Fibroblast of gingiva (primary cell): ENCODE measurements around the gene HELZ.
"Not testable (repeated sequence)": the region's sequence is repeated elsewhere in the genome, so short reads cannot be mapped to it uniquely, and the experiment has no call there.

Experiments used
- DNase-seq: peaks from one replicate; pipeline ENCODE4 v3.0.0-alpha.2; 2011; ENCODE audit warnings: low read depth

HELZ gene

DNA sequence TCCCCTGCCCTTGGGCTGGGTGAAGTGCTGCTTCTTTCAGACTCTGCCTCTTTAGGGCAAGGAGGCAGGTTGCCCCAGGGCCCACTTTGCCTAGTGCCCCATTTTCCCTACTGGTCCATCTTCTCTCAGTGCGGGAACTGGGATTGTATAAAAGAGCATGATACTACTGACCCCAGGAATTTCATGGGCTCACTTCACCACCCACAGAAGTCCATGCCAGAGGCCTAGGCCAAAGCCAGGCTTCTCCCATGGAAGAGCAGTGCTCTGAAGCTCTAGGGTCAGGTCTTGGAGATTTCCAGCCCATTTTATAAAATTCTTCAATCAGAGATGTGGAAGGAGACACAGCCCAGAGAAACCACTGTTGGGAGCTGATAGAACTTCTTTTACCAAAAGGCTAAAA is 194.9 kb downstream of the HELZ start:
- DNase-seq: no peak

DNA sequence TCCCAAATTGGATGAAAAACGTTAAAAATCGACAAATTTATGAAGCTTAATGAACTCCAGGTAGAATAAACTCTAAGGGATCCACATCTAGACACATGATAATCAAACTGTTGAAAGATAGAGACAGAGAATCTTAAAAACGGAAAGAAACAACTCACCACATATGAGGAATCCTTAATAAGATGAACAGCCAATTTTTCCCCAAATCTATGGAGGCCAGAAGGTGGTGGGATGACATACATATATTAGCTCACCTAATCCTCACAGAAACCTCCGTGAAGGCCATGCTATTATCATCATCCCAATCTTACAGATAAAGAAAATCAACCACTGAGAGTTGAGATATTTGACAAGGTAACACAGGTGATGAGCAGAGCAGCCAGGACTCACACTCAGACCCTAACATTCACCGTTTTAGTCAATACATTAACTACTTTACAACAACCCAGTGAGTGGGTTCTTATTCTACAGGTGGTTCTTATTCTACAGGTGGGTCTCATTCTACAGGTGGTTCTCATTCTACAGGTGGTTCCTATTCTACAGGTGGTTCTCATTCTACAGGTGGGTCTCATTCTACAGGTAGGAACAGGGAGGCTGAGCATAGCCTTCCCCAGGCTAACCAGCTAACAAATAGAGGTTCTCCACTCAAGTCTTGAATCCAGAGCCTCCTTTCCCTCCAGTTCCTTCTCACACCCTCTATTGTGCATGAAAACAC is 195.8 kb downstream of the HELZ start:
- DNase-seq: no peak

DNA sequence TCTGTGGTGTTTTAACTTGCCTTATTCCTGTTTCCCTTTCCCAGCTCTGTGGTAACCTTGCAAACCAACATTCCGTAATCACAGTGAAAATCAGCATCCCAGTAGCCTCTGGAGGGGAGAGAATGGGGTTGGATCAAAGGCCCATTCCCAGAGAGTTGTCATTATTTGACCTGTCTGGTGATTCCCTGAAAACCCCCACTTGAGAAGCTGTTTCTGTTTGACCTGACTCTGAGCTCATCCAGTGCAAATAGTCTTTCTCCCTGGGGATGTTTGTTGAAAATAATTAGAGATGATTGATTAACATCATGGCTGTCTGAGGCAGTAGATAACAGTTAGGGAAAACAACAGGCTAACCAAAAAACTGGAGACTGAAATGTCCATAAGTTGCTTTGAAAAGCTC is 197.6 kb downstream of the HELZ start:
- no peak for DNase-seq

DNA sequence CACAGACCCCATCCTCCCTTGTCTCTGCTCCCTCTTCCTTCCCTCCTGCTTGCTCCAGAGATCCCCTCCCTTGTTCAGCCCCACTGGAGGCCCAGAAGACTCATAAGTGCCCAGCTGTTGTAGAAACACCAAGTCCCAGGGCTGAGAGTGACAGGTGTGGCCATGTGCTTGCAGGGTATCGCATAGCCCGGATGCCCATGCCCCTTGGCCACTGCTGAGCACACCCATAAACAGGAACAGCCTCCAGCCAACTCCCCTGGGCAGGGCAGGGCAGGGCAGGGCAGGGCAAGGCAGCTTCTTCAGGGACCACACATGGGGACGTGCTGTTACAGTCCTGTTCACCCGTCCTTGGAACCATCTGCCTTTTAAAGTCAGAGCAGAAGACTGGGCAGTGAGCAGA is 198.6 kb downstream of the HELZ start:
- DNase-seq: no peak

DNA sequence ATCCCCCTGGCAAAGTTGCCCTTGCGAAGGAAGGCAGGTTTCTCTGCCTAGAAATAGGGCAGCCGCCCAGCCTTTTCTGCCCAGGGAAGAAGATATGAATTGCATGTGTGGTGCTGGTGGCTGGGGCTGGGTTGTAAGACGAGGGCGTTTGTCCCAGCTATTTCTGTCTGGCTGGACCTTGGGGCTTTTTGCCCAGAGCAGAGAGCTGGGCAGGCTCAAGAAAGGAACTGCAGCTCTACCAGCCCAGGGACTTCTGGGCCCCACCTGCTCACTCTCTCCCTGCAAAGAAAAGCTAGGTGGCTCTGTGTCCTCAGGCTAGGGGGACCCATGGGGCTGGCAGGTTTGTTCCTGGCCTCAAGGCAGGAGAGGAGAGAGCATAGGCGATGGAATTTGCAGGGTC is 200.1 kb downstream of the HELZ start:
- DNase-seq: no peak

DNA sequence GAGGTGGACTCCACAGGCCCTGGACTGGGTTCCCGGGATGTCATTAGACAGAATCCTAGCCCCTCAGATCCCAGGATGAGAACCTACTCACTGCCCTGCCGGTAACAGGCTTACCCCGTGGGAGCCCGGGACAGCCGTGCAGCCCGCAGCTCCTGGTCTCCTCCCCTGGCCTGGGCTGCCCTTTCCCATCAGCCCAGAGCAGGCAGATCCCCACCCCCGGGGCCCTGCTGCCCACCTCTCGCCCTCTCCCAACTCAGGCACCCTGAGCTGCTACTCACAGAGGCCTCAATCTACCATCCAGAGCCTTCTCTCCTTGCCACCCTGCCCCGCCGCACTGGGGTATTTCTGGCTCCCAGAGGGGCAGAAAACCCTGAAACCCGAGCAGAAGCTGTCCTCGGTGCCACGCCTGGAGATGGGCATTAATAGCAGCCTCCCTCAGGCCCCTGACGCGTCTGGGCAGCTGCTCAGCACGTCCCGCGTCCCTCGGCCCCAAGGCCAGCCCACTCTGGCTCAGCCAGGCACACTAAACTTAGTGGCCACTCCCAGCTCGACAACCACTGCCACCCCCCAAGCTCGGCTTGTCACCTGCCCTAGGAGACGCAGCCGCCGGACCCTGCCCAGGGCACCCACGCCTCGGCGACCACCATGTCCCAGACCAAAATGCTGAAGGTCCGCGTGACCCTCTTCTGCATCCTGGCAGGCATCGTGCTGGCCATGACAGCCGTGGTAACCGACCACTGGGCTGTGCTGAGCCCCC is 200.8 kb downstream of the HELZ start, which contains the start of gene CACNG1:
TSS of gene CACNG1 (plus strand) at position 539 of the 757 bp plus-strand sequence. CDS start at position 646, 107 bp downstream.
- DNase-seq: no peak

DNA sequence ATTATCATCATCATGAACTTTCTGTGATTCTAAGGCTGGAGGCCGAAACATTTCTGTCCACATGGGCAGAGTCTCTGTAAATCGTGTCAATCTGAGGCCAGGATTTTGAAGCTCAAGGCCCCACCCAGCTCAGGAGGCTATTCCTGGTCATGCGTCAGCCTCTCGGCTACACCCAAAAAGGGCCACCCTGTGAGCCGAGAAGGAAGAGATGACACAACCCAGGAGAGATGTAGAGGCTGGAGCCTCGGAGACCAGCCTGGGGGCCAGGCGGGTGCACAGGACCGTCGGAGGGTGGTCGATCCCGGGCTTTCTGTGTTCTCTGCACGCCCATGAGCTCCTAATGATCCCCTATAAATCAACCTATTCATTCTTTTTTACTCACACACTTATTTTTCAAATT is 201.7 kb downstream of the HELZ start:
- DNase-seq: no peak

DNA sequence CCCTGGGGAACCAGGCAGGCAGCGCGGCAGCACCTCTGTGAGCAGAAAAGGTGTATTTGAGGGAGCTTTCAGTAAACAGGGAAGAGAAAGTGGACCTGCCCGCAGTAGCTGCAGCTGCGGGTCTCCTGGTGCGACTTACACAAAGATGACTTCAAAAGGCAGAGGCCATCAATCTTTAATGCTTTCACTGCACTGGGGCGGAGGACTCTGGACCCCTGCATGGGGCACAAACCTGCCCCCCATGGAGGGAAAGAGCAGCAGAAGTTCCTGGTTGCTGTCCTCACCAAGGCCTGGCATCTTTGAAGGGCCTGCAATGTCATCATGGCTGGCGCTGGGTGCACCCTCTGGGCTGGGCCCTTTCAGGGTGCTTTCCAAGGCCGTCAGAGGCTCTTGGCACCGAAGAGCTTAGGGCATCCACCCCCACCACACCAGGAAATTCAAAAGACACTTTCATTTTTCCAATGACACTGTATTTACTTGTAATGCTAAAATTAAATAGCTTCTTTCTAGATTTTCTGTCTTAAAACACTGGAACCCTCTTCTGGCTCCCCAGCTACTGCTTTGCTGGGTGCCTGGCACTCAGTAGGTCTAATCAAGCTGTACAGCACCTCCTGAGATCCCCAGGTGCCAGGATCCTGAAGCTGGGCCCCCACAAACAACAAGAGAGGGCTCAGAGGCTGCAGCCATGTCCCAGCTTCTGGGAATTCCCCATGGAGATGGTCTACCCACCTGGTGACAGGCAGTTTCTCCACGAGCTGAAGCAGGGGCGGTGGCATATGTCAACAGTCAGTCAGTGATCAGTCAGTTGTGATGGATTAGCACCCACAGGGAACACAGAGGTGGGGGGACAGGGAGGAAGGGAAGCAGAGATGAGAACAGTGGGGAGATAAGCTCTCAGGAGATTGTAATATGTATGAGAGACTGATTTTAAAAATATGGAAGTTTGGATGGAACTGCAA is 202.8 kb downstream of the HELZ start:
- no peak for DNase-seq

DNA sequence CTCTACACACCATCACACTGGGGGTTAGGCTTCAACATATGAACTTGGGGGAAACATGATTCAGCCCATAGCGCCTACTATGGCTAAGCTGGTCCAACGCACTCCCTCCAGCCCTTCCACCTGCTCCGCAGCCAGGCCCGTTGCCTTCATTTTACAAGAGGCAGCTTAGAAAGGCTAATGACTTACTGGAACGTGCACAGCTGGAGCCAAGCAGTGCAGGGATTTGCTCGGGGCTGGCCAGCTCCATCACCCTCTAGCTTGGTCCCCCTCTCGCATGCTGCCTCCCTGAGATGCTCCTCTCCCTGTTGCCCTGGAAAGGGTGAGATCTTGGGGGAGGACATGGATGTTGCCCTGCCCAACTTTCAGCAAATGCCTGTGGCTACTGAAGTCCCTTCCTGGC is 203.5 kb downstream of the HELZ start:
- DNase-seq: no peak

DNA sequence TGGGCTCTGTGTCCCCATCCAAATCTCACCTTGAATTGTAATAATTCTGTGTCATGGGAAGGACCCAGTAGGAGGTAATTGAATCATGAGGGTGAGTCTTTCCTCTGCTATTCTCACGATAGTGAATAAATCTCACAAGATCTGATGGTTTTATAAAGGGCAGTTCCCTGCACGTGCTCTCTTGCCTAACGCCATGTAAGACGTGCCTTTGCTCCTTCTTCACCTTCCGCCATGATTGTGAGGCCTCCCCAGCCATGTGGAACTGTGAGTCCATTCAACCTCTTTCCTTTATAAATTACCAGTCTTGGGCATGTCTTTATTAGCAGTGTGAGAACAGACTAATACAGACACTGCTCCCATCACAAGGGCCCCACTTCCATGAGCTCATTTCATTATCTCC is 203.9 kb downstream of the HELZ start:
- not testable (repeated sequence) for DNase-seq

DNA sequence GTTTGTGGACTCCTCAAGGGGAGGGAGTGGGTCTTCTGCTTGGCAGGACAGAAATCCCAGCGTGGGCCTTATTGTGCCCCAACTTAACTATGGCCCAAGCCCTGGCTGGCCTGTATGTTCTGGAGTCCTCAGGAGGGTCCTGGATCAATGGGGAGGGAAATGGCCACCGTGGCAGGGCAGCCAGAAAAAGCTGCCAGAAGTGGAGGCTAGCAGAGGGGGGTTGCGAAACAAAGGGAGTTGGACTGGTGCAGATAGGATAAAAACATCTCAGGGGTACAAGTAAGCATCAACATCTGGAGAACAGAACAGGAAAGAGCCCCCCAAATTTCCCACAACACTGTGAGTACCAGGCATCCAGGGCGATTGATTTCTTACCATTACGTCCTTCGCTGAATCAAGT is 204.3 kb downstream of the HELZ start:
- DNase-seq: no peak

DNA sequence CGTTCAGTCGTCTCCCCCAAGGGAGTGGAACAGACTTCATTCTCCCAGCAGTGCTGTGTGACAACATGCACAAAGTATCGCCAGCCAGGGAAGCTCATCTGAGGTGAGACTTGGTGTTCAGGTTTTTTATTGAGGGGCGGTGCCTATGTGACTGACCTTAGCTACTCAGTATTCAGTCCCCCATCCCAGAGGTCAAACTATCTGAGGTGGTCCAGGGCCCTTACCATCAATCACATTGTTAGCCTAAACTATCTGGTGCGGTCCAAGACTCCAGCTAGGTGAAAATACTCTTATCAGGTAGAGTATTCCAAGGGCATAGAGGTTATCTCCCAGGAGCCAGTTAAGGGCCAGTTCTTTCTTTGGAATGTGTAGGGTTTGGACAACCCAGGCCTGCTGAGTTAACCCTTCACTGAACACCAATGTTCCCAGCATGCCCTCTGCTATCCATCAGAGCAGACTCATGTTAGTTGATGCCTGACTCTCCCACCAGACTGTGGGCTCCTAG is 206.1 kb downstream of the HELZ start:
- no peak for DNase-seq

DNA sequence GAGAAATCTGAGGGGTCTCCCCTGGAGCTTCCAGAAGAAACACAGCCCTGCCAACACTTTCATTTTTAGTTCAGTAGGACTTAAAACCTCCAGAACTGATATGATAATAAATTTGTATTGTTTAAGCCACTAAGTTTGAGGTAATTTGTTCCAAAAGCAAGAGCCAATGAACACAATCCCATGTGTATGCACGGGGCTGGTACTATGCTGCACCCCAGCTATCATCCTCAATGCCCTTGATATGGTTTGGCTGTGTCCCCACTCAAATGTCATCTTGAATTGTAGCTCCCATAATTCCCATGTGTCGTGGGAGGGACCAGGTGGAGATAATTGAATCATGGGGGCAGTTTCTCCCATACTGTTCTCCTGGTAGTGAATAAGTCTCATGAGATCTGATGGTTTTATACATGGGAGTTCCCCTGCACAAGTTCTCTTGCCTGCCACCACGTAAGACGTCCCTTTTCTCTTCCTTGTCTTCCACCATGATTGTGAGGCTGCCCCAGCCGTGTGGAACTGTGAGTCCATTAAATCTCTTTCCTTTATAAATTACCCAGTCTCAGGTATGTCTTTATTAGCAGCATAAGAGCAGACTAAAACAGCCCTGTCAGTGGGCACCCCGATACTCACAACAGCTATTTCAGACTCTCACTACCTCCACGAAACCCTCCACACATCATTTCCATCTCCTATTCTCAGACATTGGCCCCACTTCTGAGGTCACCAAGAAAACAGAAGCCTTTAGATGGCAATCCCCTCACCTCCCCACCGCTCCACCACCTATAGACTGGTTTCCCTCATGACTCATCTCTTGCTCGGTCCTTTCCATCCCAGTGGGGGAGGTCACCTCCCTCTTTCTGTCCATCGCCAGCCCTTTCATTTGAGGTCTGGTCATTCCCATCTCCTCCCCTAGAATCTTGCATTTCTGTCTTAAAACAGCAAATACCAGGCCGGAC is 209.6 kb downstream of the HELZ start:
- DNase-seq: no peak

DNA sequence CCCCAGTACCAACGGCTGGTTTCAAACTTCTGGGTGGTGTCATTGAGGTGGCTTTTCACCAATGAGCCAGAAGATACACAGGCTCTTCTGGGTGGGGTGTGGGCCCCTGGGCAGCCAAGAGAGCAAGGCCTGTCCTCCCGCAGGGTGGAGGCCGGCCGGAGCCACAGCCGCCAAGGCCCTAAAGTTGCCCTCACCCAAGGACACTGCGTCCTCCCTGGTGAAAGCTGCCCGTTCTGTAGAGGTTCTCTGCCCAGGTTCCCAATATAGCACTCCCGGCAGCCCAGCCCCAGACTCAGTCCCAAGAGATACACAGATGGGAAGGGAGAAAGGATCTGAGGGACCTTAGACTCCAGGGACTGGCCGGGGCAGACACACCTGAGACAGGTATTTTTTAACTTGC is 211.4 kb downstream of the HELZ start:
- DNase-seq: no peak

DNA sequence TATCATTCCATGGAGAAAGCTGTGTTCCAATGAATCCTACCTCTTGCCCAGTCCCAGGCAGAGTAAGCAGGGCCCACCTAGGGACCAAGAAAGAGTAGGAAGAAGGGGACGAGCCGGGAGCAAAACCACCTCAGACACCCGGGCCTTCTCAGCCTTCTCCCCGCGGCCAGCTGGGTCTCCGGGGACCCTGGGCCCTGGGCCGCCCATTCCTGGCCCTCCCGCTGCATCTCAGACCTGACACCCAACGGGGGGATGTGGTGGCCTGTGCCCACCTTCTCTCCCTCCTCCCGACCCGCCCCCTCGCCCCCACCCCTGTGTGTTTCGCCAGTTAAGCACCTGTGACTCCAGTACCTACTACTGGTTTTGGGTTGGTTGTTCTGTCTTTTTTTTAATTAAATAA is 212.0 kb downstream of the HELZ start:
- no peak for DNase-seq

DNA sequence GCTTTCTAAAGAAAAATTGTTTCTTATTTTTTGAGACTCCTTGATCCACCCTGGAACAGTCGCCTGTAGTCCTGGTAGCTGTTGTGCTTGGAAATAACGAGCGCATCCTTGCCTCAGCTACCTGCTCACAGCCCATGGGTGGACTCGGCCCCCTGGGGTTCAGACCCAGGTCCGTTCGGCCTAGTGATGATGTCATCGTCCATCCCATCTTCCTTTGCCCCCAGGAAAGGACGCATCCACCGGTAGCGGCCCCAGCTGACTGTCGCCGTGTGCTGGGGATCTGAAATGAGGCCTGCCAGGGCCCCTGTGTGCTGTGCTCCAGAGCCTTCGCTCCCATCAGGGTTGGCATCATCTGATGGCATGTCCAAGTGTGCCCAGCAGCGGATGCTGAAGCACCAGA is 212.6 kb downstream of the HELZ start:
- DNase-seq: no peak

DNA sequence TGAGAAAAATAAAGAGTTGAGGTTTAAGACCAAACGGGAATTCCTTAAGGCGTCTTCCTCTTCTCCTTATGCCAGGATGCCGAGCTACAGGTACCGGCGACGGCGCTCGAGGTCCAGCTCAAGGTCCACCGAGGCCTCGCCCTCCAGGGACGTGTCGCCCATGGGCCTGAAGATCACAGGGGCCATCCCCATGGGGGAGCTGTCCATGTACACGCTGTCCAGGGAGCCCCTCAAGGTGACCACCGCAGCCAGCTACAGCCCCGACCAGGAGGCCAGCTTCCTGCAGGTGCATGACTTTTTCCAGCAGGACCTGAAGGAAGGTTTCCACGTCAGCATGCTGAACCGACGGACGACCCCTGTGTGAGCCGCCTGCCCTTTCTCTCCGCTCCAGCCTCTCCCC is 214.4 kb downstream of the HELZ start:
- DNase-seq: no peak

DNA sequence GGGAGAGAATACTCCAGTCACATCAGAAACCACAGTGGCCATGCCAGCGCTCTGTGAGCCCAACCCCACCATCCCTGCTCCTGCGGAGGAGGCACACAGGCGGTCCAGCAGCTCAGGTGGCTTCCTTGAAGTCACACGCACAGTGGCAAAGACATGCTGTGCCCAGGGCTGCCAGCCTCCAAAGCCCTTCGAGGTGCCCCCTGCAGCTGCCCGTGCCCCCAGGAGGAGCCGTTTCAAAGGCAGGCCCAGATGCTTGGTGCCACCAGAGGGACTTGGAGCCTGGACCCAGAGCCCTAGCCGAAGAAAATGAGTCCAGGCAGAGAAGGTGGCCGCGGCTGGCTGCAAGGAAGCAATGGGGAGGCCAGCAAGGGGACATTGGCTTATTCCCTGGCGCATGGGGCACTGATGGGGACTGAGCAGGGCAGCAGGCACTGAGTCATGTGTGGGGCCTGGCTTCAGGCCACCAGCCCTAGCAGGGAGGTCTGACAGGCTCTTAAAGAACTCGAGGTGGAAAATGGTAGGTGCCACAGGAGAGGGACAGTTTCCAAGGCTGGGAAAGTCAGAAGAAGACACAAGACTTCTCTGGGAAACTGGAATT is 217.9 kb downstream of the HELZ start:
- DNase-seq: no peak

DNA sequence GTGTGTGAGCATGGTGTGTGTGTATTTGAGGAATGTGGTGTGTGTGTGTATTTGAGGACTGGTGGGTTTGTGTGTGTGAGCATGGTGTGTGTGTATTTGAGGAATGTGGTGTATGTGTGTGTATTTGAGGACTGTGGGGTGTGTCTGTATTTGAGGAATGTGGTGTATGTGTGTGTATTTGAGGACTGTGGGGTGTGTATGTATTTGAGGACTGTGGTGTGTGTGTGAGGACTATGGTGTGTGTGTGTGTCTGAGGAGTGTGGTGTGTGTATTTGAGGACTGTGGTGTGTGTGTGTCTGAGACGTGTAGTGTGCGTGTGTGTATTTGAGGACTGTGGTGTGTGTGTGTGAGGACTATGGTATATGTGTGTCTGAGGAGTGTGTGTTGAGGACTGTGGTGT is 218.7 kb downstream of the HELZ start:
- no peak for DNase-seq

DNA sequence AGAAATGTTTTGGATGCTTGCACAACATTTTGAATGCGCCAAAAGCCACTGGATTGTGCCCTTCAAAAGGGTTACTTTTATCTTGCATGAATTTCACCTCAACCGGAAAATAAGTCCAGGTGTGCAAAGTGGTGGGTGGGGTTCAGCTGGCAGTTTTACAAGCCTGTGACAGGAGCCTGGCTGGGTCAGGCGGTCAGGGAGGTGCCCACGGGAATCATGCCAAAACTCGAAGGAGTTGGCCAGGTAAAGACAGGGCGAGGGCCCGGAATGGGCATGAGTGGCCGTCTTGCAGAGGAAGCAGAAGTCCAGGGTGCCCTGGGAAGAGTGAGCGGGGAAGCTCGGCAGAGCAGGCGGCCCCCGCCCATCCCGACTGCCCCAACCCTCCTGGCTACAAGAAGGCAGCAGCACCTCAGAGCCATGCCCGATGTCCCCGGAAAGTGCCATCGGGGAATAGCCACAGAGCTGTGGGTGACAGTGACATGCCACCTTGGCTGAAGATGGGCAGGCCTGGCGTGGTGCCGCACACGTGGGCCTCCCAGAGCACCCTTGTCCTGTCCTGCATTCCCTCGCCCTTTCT is 219.7 kb downstream of the HELZ start:
- no peak for DNase-seq
